ENCODE data around the gene KIF13A. TPM values are rescaled to one million over a fixed set of nuclear protein-coding genes. Genes with fewer than 3 reads are reported as not detected.
"Not testable (repeated sequence)": the region's sequence is repeated elsewhere in the genome, so short reads cannot be mapped to it uniquely, and the experiment has no call there.

Gene KIF13A
- total RNA-seq, 1 donor from 2014 or later: 43.0 TPM

- H3K9me3 ChIP-seq: no peaks in the 10 kb centered on the region
- H3K36me3 ChIP-seq: no peaks in the 10 kb centered on the region
- peaks cover 54% of the 10 kb centered on the region for H3K4me1 ChIP-seq
- TF ChIP-seq CTCF (IDR thresholded peaks at IDR 0.05): no peak
- TF ChIP-seq POLR2A (IDR thresholded peaks at IDR 0.05): no peak
- no peak for TF ChIP-seq POLR2AphosphoS5 (IDR thresholded peaks at IDR 0.05; ENCODE audit: insufficient read depth in 1 of 2, low read depth in 1 of 2)
- intact Hi-C loops (cut with DNase I): loop anchor here (10.0 kb wide), 1 partner anchor 110 kb away; no protein-coding TSS in a partner anchor
- peak overlapping the region in 1 of 2 donors; percentile 82 for H3K4me3 ChIP-seq
- no peak for DNase-seq (ENCODE audit: extremely low spot score in 2 of 2)
- H3K27ac ChIP-seq: peak overlapping the region; percentile 27
- no peaks in the 10 kb centered on the region for H3K27me3 ChIP-seq
Measured at GRCh38 chr6:17984812-17985670, 2.4 kb downstream of the KIF13A start.

- DNase-seq (ENCODE audit: extremely low spot score in 2 of 2): no peak
- peaks cover 55% of the 10 kb centered on the region for H3K4me1 ChIP-seq
- no peaks in the 10 kb centered on the region for H3K27me3 ChIP-seq
- intact Hi-C loops (cut with DNase I): loop anchor here (10.0 kb wide), 1 partner anchor 110 kb away; no protein-coding TSS in a partner anchor
- TF ChIP-seq POLR2A (IDR thresholded peaks at IDR 0.05) (no peak), POLR2AphosphoS5 (IDR thresholded peaks at IDR 0.05; ENCODE audit: insufficient read depth in 1 of 2, low read depth in 1 of 2) (no peak), CTCF (IDR thresholded peaks at IDR 0.05) (no peak)
- no peaks in the 10 kb centered on the region for H3K36me3 ChIP-seq
- no peaks in the 10 kb centered on the region for H3K9me3 ChIP-seq
- peak overlapping the region; percentile 27 for H3K27ac ChIP-seq
- peak overlapping the region in 1 of 2 donors; percentile 82 for H3K4me3 ChIP-seq
Measured at GRCh38 chr6:17984399-17984798, 3.0 kb downstream of the KIF13A start.

GRCh38 chr6:17983730-17984129, 3.7 kb downstream of the KIF13A start:
- no peak for DNase-seq (ENCODE audit: extremely low spot score in 2 of 2)
- Histone ChIP-seq H3K27ac (no peak overlapping the region), H3K36me3 (no peaks in the 10 kb centered on the region), H3K27me3 (no peaks in the 10 kb centered on the region), H3K9me3 (no peaks in the 10 kb centered on the region), H3K4me1 (peaks cover 50% of the 10 kb centered on the region), H3K4me3 (no peak overlapping the region)
- intact Hi-C loops (cut with DNase I): loop anchor here (10.0 kb wide), 1 partner anchor 109 kb away; no protein-coding TSS in a partner anchor
- no peak for TF ChIP-seq POLR2AphosphoS5 (IDR thresholded peaks at IDR 0.05; ENCODE audit: insufficient read depth in 1 of 2, low read depth in 1 of 2)
- no peak for TF ChIP-seq POLR2A (IDR thresholded peaks at IDR 0.05)
- no peak for TF ChIP-seq CTCF (IDR thresholded peaks at IDR 0.05)

- Histone ChIP-seq H3K36me3 (no peaks in the 10 kb centered on the region), H3K4me1 (peaks cover 32% of the 10 kb centered on the region), H3K27me3 (no peaks in the 10 kb centered on the region), H3K27ac (no peak overlapping the region), H3K9me3 (no peaks in the 10 kb centered on the region), H3K4me3 (no peak overlapping the region)
- DNase-seq (ENCODE audit: extremely low spot score in 2 of 2): no peak
- intact Hi-C loops (cut with DNase I): loop anchor here (10.0 kb wide), 1 partner anchor 106 kb away; no protein-coding TSS in a partner anchor
- no peak for TF ChIP-seq POLR2AphosphoS5 (IDR thresholded peaks at IDR 0.05; ENCODE audit: insufficient read depth in 1 of 2, low read depth in 1 of 2)
- no peak for TF ChIP-seq POLR2A (IDR thresholded peaks at IDR 0.05)
- no peak for TF ChIP-seq CTCF (IDR thresholded peaks at IDR 0.05)
Measured at GRCh38 chr6:17980329-17980728, 7.1 kb downstream of the KIF13A start.

GRCh38 chr6:17979479-17979878, 8.0 kb downstream of the KIF13A start:
- Histone ChIP-seq H3K4me3 (no peak overlapping the region), H3K27me3 (no peaks in the 10 kb centered on the region), H3K27ac (no peak overlapping the region), H3K9me3 (no peaks in the 10 kb centered on the region), H3K4me1 (peaks cover 28% of the 10 kb centered on the region), H3K36me3 (no peaks in the 10 kb centered on the region)
- intact Hi-C loops (cut with DNase I): no loop called here
- TF ChIP-seq CTCF (IDR thresholded peaks at IDR 0.05): no peak
- no peak for DNase-seq (ENCODE audit: extremely low spot score in 2 of 2)

GRCh38 chr6:17976258-17976657, 11.2 kb downstream of the KIF13A start:
- H3K4me3 ChIP-seq; H3K27ac ChIP-seq; H3K27me3 ChIP-seq; DNase-seq (ENCODE audit: extremely low spot score in 2 of 2); intact Hi-C loops (cut with DNase I); H3K9me3 ChIP-seq; H3K36me3 ChIP-seq: not testable (repeated sequence)
- peaks cover 38% of the 10 kb centered on the region for H3K4me1 ChIP-seq

Measured in vagina (tissue), 2 donors.